Osteoblast (primary cell): ENCODE results near the gene CAMKMT. TPM values are rescaled to one million over a fixed set of nuclear protein-coding genes. Genes with fewer than 3 reads are reported as not detected.
A peak's percentile ranks its signal among the peaks of the same experiment; 100 is the strongest.

ENCODE experiments used
- DNase-seq: peaks from one replicate; pipeline ENCODE4 v3.0.0; 2011; ENCODE audit warnings: low spot score, mixed read lengths; ENCODE audit not compliant: insufficient read length; ENCODE audit errors: missing footprints
- H2AFZ ChIP-seq: 2 replicates; pipeline ENCODE4 v1.6.0; 2011; ENCODE audit warnings: mild to moderate bottlenecking, low read length
- H3K27ac ChIP-seq: 2 replicates; pipeline ENCODE4 v1.5.1; 2011; ENCODE audit warnings: mild to moderate bottlenecking, low read depth, low read length, moderate library complexity
- H3K27me3 ChIP-seq: 2 replicates; pipeline ENCODE4 v1.6.0; 2012; ENCODE audit warnings: mild to moderate bottlenecking, control low read depth, inconsistent platforms, low read length, moderate library complexity; ENCODE audit not compliant: insufficient read depth
- H3K36me3 ChIP-seq: 2 replicates; pipeline ENCODE4 v1.5.1; 2011; ENCODE audit warnings: mild to moderate bottlenecking, low read length, control low read depth, moderate library complexity; ENCODE audit not compliant: insufficient read depth
- H3K4me1 ChIP-seq: 2 replicates; pipeline ENCODE4 v1.5.1; 2011; ENCODE audit warnings: mild to moderate bottlenecking, low read length, control low read depth, moderate library complexity; ENCODE audit not compliant: insufficient read depth
- H3K4me2 ChIP-seq: 2 replicates; pipeline ENCODE4 v1.6.0; 2011; ENCODE audit warnings: mild to moderate bottlenecking, low read length; ENCODE audit not compliant: insufficient read depth
- H3K4me3 ChIP-seq: fragments of 200-600 bp; sonication (generic); 3 replicates; pipeline ENCODE4 v1.5.1; 2012; ENCODE audit warnings: mild to moderate bottlenecking, low read length, inconsistent platforms; ENCODE audit not compliant: insufficient read depth
- H3K79me2 ChIP-seq: 2 replicates; pipeline ENCODE4 v1.6.0; 2012; ENCODE audit warnings: mild to moderate bottlenecking, low read length, control low read depth, inconsistent platforms; ENCODE audit not compliant: insufficient read depth
- H3K9me3 ChIP-seq: 2 replicates; pipeline ENCODE4 v1.5.1; 2011; ENCODE audit warnings: low read depth, low read length, control low read depth
- H4K20me1 ChIP-seq: 2 replicates; pipeline ENCODE4 v1.6.0; 2012; ENCODE audit warnings: mild to moderate bottlenecking, low read length, control low read depth; ENCODE audit not compliant: insufficient read depth
- CTCF ChIP-seq: IDR thresholded peaks from 2 replicates; pipeline ENCODE4 v1.5.1; 2011; ENCODE audit warnings: mild to moderate bottlenecking, low read depth, low read length, moderate library complexity; ENCODE audit errors: extremely low read depth
- total RNA-seq: library from RNA; depleted of rRNA; stranded (reverse); fragments of >200 nt; gene quantifications from 2 replicates; pipeline ENCODE4 v1.2.3, GENCODE V29; 2012

CAMKMT gene
- total RNA-seq, 1 donor, result 7.2 TPM

GRCh38 chr2:44477657-44478414 is 116.1 kb downstream of the CAMKMT start:
- H3K36me3 ChIP-seq, result no peaks in the 10 kb centered on the region
- H3K79me2 ChIP-seq, result no peaks in the 10 kb centered on the region
- TF ChIP-seq CTCF, result no peak
- H4K20me1 ChIP-seq, result no peaks in the 10 kb centered on the region
- DNase-seq, result no peak
- H3K9me3 ChIP-seq, result no peaks in the 10 kb centered on the region
- no peaks in the 10 kb centered on the region for H3K4me1 ChIP-seq
- no peak overlapping the region for H3K27ac ChIP-seq
- H3K4me2 ChIP-seq, result no peak overlapping the region
- no peak overlapping the region for H2AFZ ChIP-seq
- no peaks in the 10 kb centered on the region for H3K27me3 ChIP-seq
- no peak overlapping the region for H3K4me3 ChIP-seq

GRCh38 chr2:44479127-44479887 is 117.6 kb downstream of the CAMKMT start:
- Histone ChIP-seq H3K79me2 (no peaks in the 10 kb centered on the region), H3K27me3 (no peaks in the 10 kb centered on the region), H3K36me3 (no peaks in the 10 kb centered on the region), H2AFZ (no peak overlapping the region), H3K4me2 (no peak overlapping the region), H3K27ac (no peak overlapping the region), H3K4me3 (no peak overlapping the region), H4K20me1 (no peaks in the 10 kb centered on the region), H3K4me1 (no peaks in the 10 kb centered on the region), H3K9me3 (no peaks in the 10 kb centered on the region)
- peak; percentile 81 for DNase-seq
- peak; percentile 100 for TF ChIP-seq CTCF

GRCh38 chr2:44480068-44480467 is 118.3 kb downstream of the CAMKMT start:
- TF ChIP-seq CTCF, result no peak
- Histone ChIP-seq H3K36me3 (no peaks in the 10 kb centered on the region), H3K4me3 (no peak overlapping the region), H4K20me1 (no peaks in the 10 kb centered on the region), H3K27ac (no peak overlapping the region), H3K27me3 (no peaks in the 10 kb centered on the region), H3K79me2 (no peaks in the 10 kb centered on the region), H2AFZ (no peak overlapping the region), H3K4me2 (no peak overlapping the region), H3K4me1 (no peaks in the 10 kb centered on the region), H3K9me3 (no peaks in the 10 kb centered on the region)
- no peak for DNase-seq

- Histone ChIP-seq H3K4me2 (no peak overlapping the region), H4K20me1 (no peaks in the 10 kb centered on the region), H3K4me1 (no peaks in the 10 kb centered on the region), H3K27ac (no peak overlapping the region), H3K79me2 (no peaks in the 10 kb centered on the region), H3K36me3 (no peaks in the 10 kb centered on the region), H3K4me3 (no peak overlapping the region), H2AFZ (no peak overlapping the region), H3K27me3 (no peaks in the 10 kb centered on the region), H3K9me3 (no peaks in the 10 kb centered on the region)
- no peak for TF ChIP-seq CTCF
- no peak for DNase-seq
Observed at GRCh38 chr2:44487052-44487451, 125.3 kb downstream of the CAMKMT start.
